Kidney glomerular epithelial cell (primary cell): ENCODE results near the gene ZDHHC20.

Experiments
- DNase-seq: peaks from one replicate; lab custom pipeline; 2025; lab: John Stamatoyannopoulos, UW

Gene ZDHHC20

GRCh38 chr13:21361706-21362105 is 97.4 kb downstream of the ZDHHC20 start:
- DNase-seq = no peak

GRCh38 chr13:21361123-21361522 is 98.0 kb downstream of the ZDHHC20 start:
- no peak for DNase-seq

GRCh38 chr13:21360463-21360862 is 98.6 kb downstream of the ZDHHC20 start:
- DNase-seq = no peak

- no peak for DNase-seq
Measured at GRCh38 chr13:21359855-21360254, 99.2 kb downstream of the ZDHHC20 start.

- DNase-seq = no peak
Measured at GRCh38 chr13:21355304-21355703, 103.8 kb downstream of the ZDHHC20 start.

- no peak for DNase-seq
Measured at GRCh38 chr13:21354721-21355120, 104.4 kb downstream of the ZDHHC20 start.

GRCh38 chr13:21348488-21349120 is 110.5 kb downstream of the ZDHHC20 start:
- DNase-seq = no peak

- DNase-seq = no peak
Measured at GRCh38 chr13:21347753-21348318, 111.3 kb downstream of the ZDHHC20 start.

- DNase-seq = no peak
Measured at GRCh38 chr13:21344662-21345176, 114.4 kb downstream of the ZDHHC20 start.

- no peak for DNase-seq
Measured at GRCh38 chr13:21343659-21344058, 115.4 kb downstream of the ZDHHC20 start.

- DNase-seq = no peak
Measured at GRCh38 chr13:21342699-21343442, 116.2 kb downstream of the ZDHHC20 start.

- no peak for DNase-seq
Measured at GRCh38 chr13:21341637-21342422, 117.3 kb downstream of the ZDHHC20 start.

- DNase-seq = no peak
Measured at GRCh38 chr13:21338639-21339278, 120.3 kb downstream of the ZDHHC20 start.

GRCh38 chr13:21338156-21338555 is 120.9 kb downstream of the ZDHHC20 start:
- no peak for DNase-seq

GRCh38 chr13:21336609-21337349 is 122.3 kb downstream of the ZDHHC20 start:
- DNase-seq = no peak

- DNase-seq = no peak
Measured at GRCh38 chr13:21333186-21333585, 125.9 kb downstream of the ZDHHC20 start.

- DNase-seq = no peak
Measured at GRCh38 chr13:21330126-21330861, 128.8 kb downstream of the ZDHHC20 start.

- no peak for DNase-seq
Measured at GRCh38 chr13:21328836-21329477, 130.1 kb downstream of the ZDHHC20 start.

GRCh38 chr13:21328201-21328600 is 130.9 kb downstream of the ZDHHC20 start:
- no peak for DNase-seq
